B cell (primary cell): ENCODE results near the gene ICAM3. TPM values are rescaled to one million over a fixed set of nuclear protein-coding genes. Genes with fewer than 3 reads are reported as not detected.

Experiments used
- ATAC-seq: fragments of 200-7000 bp; cut with Tn5 transposase; one replicate; pipeline ENCODE4 v1.10.0; 2021; ENCODE audit warnings: low read depth, mild to moderate bottlenecking, moderate number of reproducible peaks, moderate library complexity
- CTCF ChIA-PET: fragments of 350-600 bp; sonication (Branson Sonifier 250); formaldehyde crosslinking; loops from one replicate; lab custom pipeline; 2021; ENCODE audit warnings: antibody characterized with exemption, inconsistent platforms; lab: Charles Lee
- POLR2A ChIA-PET: fragments of 350-600 bp; sonication (Branson Sonifier 250); formaldehyde crosslinking; loops from one replicate; lab custom pipeline; 2021; ENCODE audit warnings: antibody characterized with exemption; lab: Charles Lee
- DNase-seq: peaks from one replicate; pipeline ENCODE4 v3.0.0; 2013
- H2AFZ ChIP-seq: 2 replicates; pipeline ENCODE4 v1.6.1; 2012; ENCODE audit warnings: mild to moderate bottlenecking, low read depth, low read length; ENCODE audit not compliant: insufficient read depth, poor library complexity, severe bottlenecking
- H3K27ac ChIP-seq, 2 donors: 1 replicate in 1 of 2; 2 replicates in 1 of 2; pipeline ENCODE4 v1.5.1; 2012 to 2013; ENCODE audit warnings: low read length in 2 of 2, mild to moderate bottlenecking in 2 of 2, moderate library complexity in 1 of 2
- H3K27me3 ChIP-seq, 4 experiments: fragments of 200-600 bp in 1 of 4; sonication (generic) in 1 of 4; replicated peaks in 1 of 4; 1 replicate in 2 of 4; 2 replicates in 2 of 4; pipeline versions ENCODE4 v1.6.1 to v1.7.0; 2013 to 2016; ENCODE audit warnings: low read length in 3 of 4, mild to moderate bottlenecking in 2 of 4, mixed read lengths in 1 of 4, moderate library complexity in 1 of 4; ENCODE audit not compliant: insufficient read depth in 4 of 4, control insufficient read depth in 3 of 4; ENCODE audit errors: control extremely low read depth in 1 of 4
- H3K36me3 ChIP-seq, 2 experiments: replicated peaks in 1 of 2; 1 replicate in 1 of 2; 2 replicates in 1 of 2; pipeline versions ENCODE4 v1.6.1 to v1.7.1; 2013; ENCODE audit warnings: low read length in 1 of 2; ENCODE audit not compliant: insufficient read depth in 2 of 2, control insufficient read depth in 1 of 2; ENCODE audit errors: control extremely low read depth in 1 of 2, extremely low read depth in 1 of 2
- H3K4me1 ChIP-seq, 2 donors: fragments of 200-600 bp in 1 of 2; sonication (generic) in 1 of 2; 1 replicate in 1 of 2; 2 replicates in 1 of 2; pipeline versions ENCODE4 v1.5.1 to v1.6.1; 2013 to 2017; ENCODE audit warnings: low read length in 2 of 2; ENCODE audit not compliant: control insufficient read depth in 2 of 2, insufficient read depth in 2 of 2
- H3K4me2 ChIP-seq: replicated peaks from 2 replicates; pipeline ENCODE3; 2012; ENCODE audit warnings: mild to moderate bottlenecking, low read depth, low read length; ENCODE audit not compliant: poor library complexity, severe bottlenecking
- H3K4me3 ChIP-seq, 5 experiments: fragments of 200-600 bp in 1 of 5; sonication (generic) in 1 of 5; 1 replicate in 3 of 5; 2 replicates in 2 of 5; pipeline versions ENCODE4 v1.5.1 to v1.7.0; 2011 to 2016; ENCODE audit warnings: low read length in 4 of 5, mild to moderate bottlenecking in 4 of 5, low read depth in 2 of 5, control low read depth in 1 of 5, moderate library complexity in 1 of 5; ENCODE audit not compliant: insufficient read depth in 1 of 5; ENCODE audit errors: control extremely low read depth in 1 of 5, extremely low read depth in 1 of 5
- H3K79me2 ChIP-seq: fragments of 200-600 bp; sonication (generic); one replicate; pipeline ENCODE4 v1.6.0; 2016; ENCODE audit warnings: low read length; ENCODE audit not compliant: control insufficient read depth, insufficient read depth
- H3K9ac ChIP-seq: fragments of 200-600 bp; sonication (generic); 2 replicates; pipeline ENCODE4 v1.6.1; 2017; ENCODE audit warnings: mild to moderate bottlenecking, low read length, moderate library complexity
- H3K9me3 ChIP-seq, 3 donors: one replicate each; pipeline versions ENCODE4 v1.6.1 to v1.7.1; 2013; ENCODE audit warnings: low read length in 2 of 3; ENCODE audit not compliant: control insufficient read depth in 2 of 3, insufficient read depth in 1 of 3; ENCODE audit errors: control extremely low read depth in 1 of 3
- H4K20me1 ChIP-seq: 2 replicates; pipeline ENCODE4 v1.6.0; 2012; ENCODE audit warnings: mild to moderate bottlenecking, low read length; ENCODE audit not compliant: insufficient read depth, control insufficient read depth, poor library complexity, severe bottlenecking
- H3K27ac Mint-ChIP-seq: one replicate; pipeline ENCODE4 v1.8.0; 2021; ENCODE audit warnings: mixed read lengths
- H3K27me3 Mint-ChIP-seq: one replicate; pipeline ENCODE4 v1.8.0; 2021; ENCODE audit warnings: mixed read lengths
- H3K4me1 Mint-ChIP-seq: one replicate; pipeline ENCODE4 v1.8.0; 2021; ENCODE audit warnings: mixed read lengths
- H3K4me3 Mint-ChIP-seq: one replicate; pipeline ENCODE4 v1.8.0; 2021; ENCODE audit warnings: mixed read lengths
- H3K9me3 Mint-ChIP-seq: one replicate; pipeline ENCODE4 v1.8.0; 2022; ENCODE audit warnings: mixed read lengths; ENCODE audit not compliant: insufficient read depth
- CTCF ChIP-seq: fragments of 200-600 bp; IDR thresholded peaks from one replicate; pipeline ENCODE4 v1.8.0; 2022; ENCODE audit warnings: antibody characterized with exemption, mild to moderate bottlenecking
- EZH2 ChIP-seq: IDR thresholded peaks from 2 replicates; pipeline ENCODE4 v1.6.1; 2012; ENCODE audit warnings: borderline replicate concordance, low read depth, mild to moderate bottlenecking, moderate library complexity, low read length; ENCODE audit not compliant: insufficient read depth, poor library complexity, severe bottlenecking
- WGBS: methylation state at CpG from one replicate; pipeline ENCODE4 v1.1.5; 2013; ENCODE audit warnings: missing lambda C conversion rate; ENCODE audit not compliant: insufficient coverage; 5-methylcytosine and 5-hydroxymethylcytosine counted together
- intact Hi-C: fragments of 100-400 bp; cut with micrococcal nuclease; formaldehyde crosslinking; loops from one replicate; pipeline ENCODE4 v1.10.0; 2022
- polyA plus RNA-seq: library from polyadenylated mRNA; depleted of rRNA; stranded (reverse); fragments of >200 nt; gene quantifications from 2 replicates; pipeline ENCODE4 v1.2.3, GENCODE V29; 2012
- total RNA-seq, 2 donors: library from RNA; stranded (reverse); fragments of 120-200 nt in 1 of 2; gene quantifications; 1 replicate in 1 of 2; 2 replicates in 1 of 2; pipeline versions ENCODE4 v1.2.3 to v1.2.4, GENCODE V29; 2013 to 2022

Gene ICAM3
- total and polyA plus RNA-seq, 2 donors (not counting 1 experiment from before 2014, with no cell fraction given), result 119 to 223 TPM

GRCh38 chr19:10292789-10293636 lies 46.4 kb downstream of the ICAM3 start:
- H3K9ac ChIP-seq, result peak overlapping the region; percentile 64
- H3K79me2 ChIP-seq, result no peaks in the 10 kb centered on the region
- ChIA-PET POLR2A (no interaction called here), CTCF (interaction anchor here (1.1 to 8.5 kb wide), 2 partner anchors 21 to 22 kb away, joined by 5 to 116 read pairs; partner anchors contain the start of gene ICAM1)
- peak overlapping the region; percentile 87 for H3K4me3 Mint-ChIP-seq
- H3K9me3 Mint-ChIP-seq, result no peaks in the 10 kb centered on the region
- H3K4me3 ChIP-seq, result peak overlapping the region in 4 of 5 experiments; percentile 13 to 63 (median 31)
- WGBS, result 33% methylated on average over 56 of the region's 56 CpGs
- peaks cover 29% of the 10 kb centered on the region for H4K20me1 ChIP-seq
- H2AFZ ChIP-seq, result peak overlapping the region; percentile 48
- peaks cover 0 to 63% (median 0%) of the 10 kb centered on the region in 3 donors for H3K9me3 ChIP-seq
- no peak overlapping the region for H3K27ac ChIP-seq
- H3K36me3 ChIP-seq, result no peaks in the 10 kb centered on the region
- ATAC-seq (no peak), DNase-seq (peak; percentile 64)
- TF ChIP-seq CTCF, result no peak
- no peak for TF ChIP-seq EZH2
- H3K4me1 ChIP-seq, result peaks cover 79 to 82% of the 10 kb centered on the region in 2 donors
- H3K4me2 ChIP-seq, result peak overlapping the region; percentile 96
- peaks cover 64% of the 10 kb centered on the region for H3K4me1 Mint-ChIP-seq
- intact Hi-C loops, result no loop called here
- H3K27me3 ChIP-seq, result peaks cover 0 to 83% (median 56%) of the 10 kb centered on the region in 4 experiments
- peaks cover 39% of the 10 kb centered on the region for H3K27me3 Mint-ChIP-seq
- peak overlapping the region; percentile 50 for H3K27ac Mint-ChIP-seq
